ENCODE results near the gene FSD1. TPM values are rescaled to one million over a fixed set of nuclear protein-coding genes. Genes with fewer than 3 reads are reported as not detected.
A peak's percentile ranks its signal among the peaks of the same experiment; 100 is the strongest.

FSD1 gene
- total RNA-seq, 1 donor from 2014 or later = 48.3 TPM

GRCh38 chr19:4334929-4335570 lies 30.7 kb downstream of the FSD1 start:
- H3K79me2 ChIP-seq (ENCODE audit: low read depth) = no peaks in the 10 kb centered on the region
- H4K20me1 ChIP-seq (ENCODE audit: low read depth) = no peaks in the 10 kb centered on the region
- no peak overlapping the region for H3K9ac ChIP-seq
- H3K4me2 ChIP-seq = no peak overlapping the region
- H3K27me3 ChIP-seq = peaks cover 9% of the 10 kb centered on the region
- H3F3A ChIP-seq (ENCODE audit: low read depth) = peaks cover 17% of the 10 kb centered on the region
- H3K4me3 ChIP-seq = no peak overlapping the region
- no peak overlapping the region for H3K27ac ChIP-seq
- Mint-ChIP-seq H3K27me3 (ENCODE audit: insufficient read depth, low read depth) (peaks cover 16% of the 10 kb centered on the region), H3K36me3 (peaks cover 24% of the 10 kb centered on the region), H3K27ac (no peak overlapping the region), H3K9me3 (no peaks in the 10 kb centered on the region), H3K4me3 (peak overlapping the region; percentile 5), H3K4me1 (peaks cover 18% of the 10 kb centered on the region)
- TF ChIP-seq CTCF (IDR thresholded peaks at IDR 0.05) (no peak), EZH2 (IDR thresholded peaks at IDR 0.05) (no peak), EZH2phosphoT487 (IDR thresholded peaks at IDR 0.05) (no peak)
- H2AFZ ChIP-seq (replicated peaks) = no peak overlapping the region
- H3K9me3 ChIP-seq (ENCODE audit: low read depth) = no peaks in the 10 kb centered on the region
- peaks cover 14% of the 10 kb centered on the region for H3K4me1 ChIP-seq
- no peak for DNase-seq (ENCODE audit: low spot score)
- H3K36me3 ChIP-seq = no peaks in the 10 kb centered on the region

GRCh38 chr19:4337906-4338440 lies 33.6 kb downstream of the FSD1 start:
- no peaks in the 10 kb centered on the region for H3K9me3 ChIP-seq (ENCODE audit: low read depth)
- peaks cover 18% of the 10 kb centered on the region for H3K4me1 ChIP-seq
- peaks cover 9% of the 10 kb centered on the region for H3K27me3 ChIP-seq
- peaks cover 25% of the 10 kb centered on the region for H3K4me1 Mint-ChIP-seq
- H2AFZ ChIP-seq (replicated peaks) = peak overlapping the region; percentile 58
- H3K4me3 Mint-ChIP-seq = peak overlapping the region; percentile 68
- no peaks in the 10 kb centered on the region for H3K36me3 ChIP-seq
- H3K9ac ChIP-seq = no peak overlapping the region
- H4K20me1 ChIP-seq (ENCODE audit: low read depth) = no peaks in the 10 kb centered on the region
- peak overlapping the region; percentile 35 for H3K4me3 ChIP-seq
- H3K79me2 ChIP-seq (ENCODE audit: low read depth) = no peaks in the 10 kb centered on the region
- H3K27ac Mint-ChIP-seq = peak overlapping the region; percentile 74
- no peaks in the 10 kb centered on the region for H3K9me3 Mint-ChIP-seq
- H3K4me2 ChIP-seq = peak overlapping the region; percentile 76
- TF ChIP-seq EZH2 (IDR thresholded peaks at IDR 0.05) (no peak), CTCF (IDR thresholded peaks at IDR 0.05) (no peak)
- peaks cover 24% of the 10 kb centered on the region for H3K36me3 Mint-ChIP-seq
- no peak overlapping the region for H3K27ac ChIP-seq
- DNase-seq (ENCODE audit: low spot score) = peak; percentile 42
- H3F3A ChIP-seq (ENCODE audit: low read depth) = peaks cover 31% of the 10 kb centered on the region
- H3K27me3 Mint-ChIP-seq (ENCODE audit: insufficient read depth, low read depth) = peaks cover 15% of the 10 kb centered on the region

GRCh38 chr19:4338441-4339355 lies 34.3 kb downstream of the FSD1 start, which contains the start of gene STAP2:
STAP2 (minus strand) TSS chr19:4338827; CDS start chr19:4338753, 74 bp downstream.
- Histone ChIP-seq H3K36me3 (no peaks in the 10 kb centered on the region), H3K27ac (no peak within 1 kb of the TSS), H3K9me3 (ENCODE audit: low read depth) (no peaks in the 10 kb centered on the region), H2AFZ (replicated peaks) (peak within 1 kb of the TSS; percentile 58), H3K4me2 (peak within 1 kb of the TSS; percentile 76), H3F3A (ENCODE audit: low read depth) (peaks cover 35% of the 10 kb centered on the region), H3K4me3 (peak within 1 kb of the TSS; percentile 35), H3K9ac (peak within 1 kb of the TSS; percentile 35), H3K4me1 (peaks cover 18% of the 10 kb centered on the region), H3K79me2 (ENCODE audit: low read depth) (no peaks in the 10 kb centered on the region), H4K20me1 (ENCODE audit: low read depth) (no peaks in the 10 kb centered on the region), H3K27me3 (peaks cover 9% of the 10 kb centered on the region)
- peak within 1 kb of the TSS; percentile 68 for H3K4me3 Mint-ChIP-seq
- DNase-seq (ENCODE audit: low spot score) = peak; percentile 51
- H3K9me3 Mint-ChIP-seq = no peaks in the 10 kb centered on the region
- peak within 1 kb of the TSS; percentile 88 for H3K27ac Mint-ChIP-seq
- no peak for TF ChIP-seq EZH2phosphoT487 (IDR thresholded peaks at IDR 0.05)
- TF ChIP-seq CTCF (IDR thresholded peaks at IDR 0.05) = no peak
- no peak for TF ChIP-seq EZH2 (IDR thresholded peaks at IDR 0.05)
- H3K27me3 Mint-ChIP-seq (ENCODE audit: insufficient read depth, low read depth) = peaks cover 18% of the 10 kb centered on the region
- H3K36me3 Mint-ChIP-seq = peaks cover 24% of the 10 kb centered on the region
- peaks cover 25% of the 10 kb centered on the region for H3K4me1 Mint-ChIP-seq
